GM23338 (cell line): Measurements from ENCODE around the gene NOX1. TPM values are rescaled to one million over a fixed set of nuclear protein-coding genes. Genes with fewer than 3 reads are reported as not detected.

Experiments
- ATAC-seq: fragments of 200-7000 bp; cut with Tn5 transposase; 3 replicates; pipeline ENCODE4 v1.9.1; 2020
- DNase-seq: peaks from one replicate; pipeline ENCODE4 v3.0.0-alpha.2; 2015; ENCODE audit warnings: low spot score
- H2AFZ ChIP-seq: fragments of 200-600 bp; sonication (generic); 2 replicates; pipeline ENCODE4 v1.8.0; 2016; ENCODE audit warnings: antibody characterized with exemption, mild to moderate bottlenecking, moderate library complexity
- H3F3A ChIP-seq: fragments of 200-600 bp; sonication (generic); replicated peaks from 2 replicates; pipeline ENCODE4 v1.8.0; 2017; ENCODE audit warnings: antibody characterized with exemption, mixed run types, low read depth
- H3K27ac ChIP-seq: fragments of 200-600 bp; sonication (generic); 2 replicates; pipeline ENCODE4 v1.6.1; 2016; ENCODE audit warnings: low read depth
- H3K27me3 ChIP-seq: fragments of 200-600 bp; sonication (generic); 2 replicates; pipeline ENCODE4 v1.8.0; 2016; ENCODE audit warnings: mild to moderate bottlenecking, mixed run types, moderate library complexity; ENCODE audit not compliant: insufficient read depth
- H3K36me3 ChIP-seq: fragments of 200-600 bp; sonication (generic); 2 replicates; pipeline ENCODE4 v1.8.0; 2016; ENCODE audit warnings: mild to moderate bottlenecking; ENCODE audit not compliant: insufficient read depth
- H3K4me1 ChIP-seq: fragments of 200-600 bp; sonication (generic); 2 replicates; pipeline ENCODE4 v1.8.0; 2016; ENCODE audit warnings: mild to moderate bottlenecking, moderate library complexity; ENCODE audit not compliant: insufficient read depth
- H3K4me2 ChIP-seq: fragments of 200-600 bp; sonication (generic); 2 replicates; pipeline ENCODE4 v1.7.1; 2017; ENCODE audit warnings: mixed run types
- H3K4me3 ChIP-seq: fragments of 200-600 bp; sonication (generic); 2 replicates; pipeline ENCODE4 v1.6.1; 2016; ENCODE audit warnings: mixed run types
- H3K79me2 ChIP-seq: fragments of 200-600 bp; sonication (generic); replicated peaks from 2 replicates; pipeline ENCODE4 v1.8.0; 2017; ENCODE audit warnings: mild to moderate bottlenecking; ENCODE audit not compliant: insufficient read depth
- H3K9me2 ChIP-seq: fragments of 200-600 bp; sonication (generic); 2 replicates; pipeline ENCODE4 v1.8.0; 2017; ENCODE audit not compliant: insufficient read depth
- H4K20me1 ChIP-seq: fragments of 200-600 bp; sonication (generic); replicated peaks from 2 replicates; pipeline ENCODE4 v1.8.0; 2017; ENCODE audit warnings: mild to moderate bottlenecking; ENCODE audit not compliant: insufficient read depth
- H3K27ac Mint-ChIP-seq: 2 replicates; pipeline ENCODE4 v1.8.0; 2020; ENCODE audit warnings: inconsistent platforms, mild to moderate bottlenecking, moderate library complexity, mixed read lengths
- H3K27me3 Mint-ChIP-seq: 3 replicates; pipeline ENCODE4 v1.8.0; 2022; ENCODE audit warnings: low read depth, mild to moderate bottlenecking, moderate library complexity, mixed read lengths, inconsistent platforms; ENCODE audit not compliant: insufficient read depth, poor library complexity
- H3K36me3 Mint-ChIP-seq: 3 replicates; pipeline ENCODE4 v1.8.0; 2021; ENCODE audit warnings: low read depth, mild to moderate bottlenecking, inconsistent platforms, moderate library complexity, mixed read lengths
- H3K4me1 Mint-ChIP-seq: 3 replicates; pipeline ENCODE4 v1.8.0; 2020; ENCODE audit warnings: mild to moderate bottlenecking, inconsistent platforms, mixed read lengths
- H3K4me3 Mint-ChIP-seq: 3 replicates; pipeline ENCODE4 v1.8.0; 2021; ENCODE audit warnings: moderate library complexity, mild to moderate bottlenecking, inconsistent platforms, mixed read lengths
- H3K9me3 Mint-ChIP-seq: 3 replicates; pipeline ENCODE4 v1.8.0; 2020; ENCODE audit warnings: moderate library complexity, mild to moderate bottlenecking, inconsistent platforms, mixed read lengths
- CTCF ChIP-seq, 2 experiments: fragments of 200-600 bp in 1 of 2; sonication (generic) in 1 of 2; conservative IDR thresholded peaks; 2 replicates each; pipeline versions ENCODE4 v1.5.1 to v1.6.1; 2016 to 2017; ENCODE audit warnings: antibody characterized with exemption in 2 of 2, low read depth in 2 of 2, mild to moderate bottlenecking in 2 of 2, moderate library complexity in 1 of 2
- ETS1 ChIP-seq: IDR thresholded peaks from 2 replicates; pipeline ENCODE4 v1.6.1; 2016; ENCODE audit warnings: antibody characterized with exemption
- EZH2 ChIP-seq: fragments of 200-600 bp; sonication (generic); IDR thresholded peaks from one replicate; pipeline ENCODE4 v1.8.0; 2017; ENCODE audit warnings: antibody characterized with exemption, mild to moderate bottlenecking, low read depth; ENCODE audit not compliant: unreplicated experiment
- EZH2phosphoT487 ChIP-seq: fragments of 200-600 bp; sonication (generic); IDR thresholded peaks from one replicate; pipeline ENCODE4 v1.8.1; 2018; ENCODE audit warnings: antibody characterized with exemption; ENCODE audit not compliant: unreplicated experiment
- JUNB ChIP-seq: IDR thresholded peaks from one replicate; pipeline ENCODE4 v1.6.1; 2016; ENCODE audit warnings: antibody characterized with exemption; ENCODE audit not compliant: unreplicated experiment
- NANOG ChIP-seq: IDR thresholded peaks from 2 replicates; pipeline ENCODE4 v1.6.1; 2016; ENCODE audit warnings: antibody characterized with exemption, borderline replicate concordance
- POLR2AphosphoS5 ChIP-seq: IDR thresholded peaks from 2 replicates; pipeline ENCODE4 v1.6.1; 2016; ENCODE audit warnings: antibody characterized with exemption, low read depth
- STAT1 ChIP-seq: IDR thresholded peaks from one replicate; pipeline ENCODE4 v1.6.1; 2016; ENCODE audit warnings: antibody characterized with exemption; ENCODE audit not compliant: unreplicated experiment
- ZNF114 ChIP-seq: fragments of 250-450 bp; sonication (Bioruptor Pico); IDR thresholded peaks from 2 replicates; pipeline ENCODE4 v1.5.0; 2020; ENCODE audit warnings: mild to moderate bottlenecking, moderate library complexity
- ZNF331 ChIP-seq: fragments of 250-450 bp; sonication (Bioruptor Pico); IDR thresholded peaks from 2 replicates; pipeline ENCODE4 v1.5.0; 2020; ENCODE audit warnings: low read depth, mild to moderate bottlenecking, moderate library complexity
- ZNF462 ChIP-seq: fragments of 250-450 bp; sonication (Bioruptor Pico); IDR thresholded peaks from 2 replicates; pipeline ENCODE4 v1.5.0; 2020; ENCODE audit warnings: mild to moderate bottlenecking, moderate library complexity
- polyA plus RNA-seq: library from polyadenylated mRNA; unstranded; fragments of >200 nt; fragmentation: Nextera tagmentation; extraction: Ambion mirVana; gene quantifications from 2 replicates; pipeline ENCODE4 v1.2.1, GENCODE V29; 2016
- total RNA-seq: library from RNA; depleted of rRNA; stranded (reverse); fragments of >200 nt; shearing (Covaris generic); gene quantifications from 2 replicates; pipeline ENCODE4 v1.2.3, GENCODE V29; 2014

The NOX1 gene
- total and polyA plus RNA-seq, 2 experiments from 2014 or later, result 0.31 TPM; not detected in 1

GRCh38 chrX:100880368-100880767 is 6.2 kb upstream of the NOX1 start (continued):
- TF ChIP-seq CTCF (conservative IDR thresholded peaks at IDR 0.05; ENCODE audit: low read depth in 2 of 2), result no peak

- no peaks in the 10 kb centered on the region for H3F3A ChIP-seq
- no peak overlapping the region for H3K4me2 ChIP-seq
- H3K36me3 Mint-ChIP-seq, result no peaks in the 10 kb centered on the region
- no peaks in the 10 kb centered on the region for H3K36me3 ChIP-seq
- no peaks in the 10 kb centered on the region for H3K27me3 ChIP-seq
- peaks cover 3% of the 10 kb centered on the region; the same call in 2 of the 3 replicates for H3K4me1 Mint-ChIP-seq
- no peak overlapping the region for H3K4me3 Mint-ChIP-seq
- TF ChIP-seq POLR2AphosphoS5, result no peak
- no peak for TF ChIP-seq STAT1
- no peak for TF ChIP-seq EZH2phosphoT487
- no peak for TF ChIP-seq ZNF331 (CRISPR knock-in tag)
- no peak for TF ChIP-seq ZNF114 (CRISPR knock-in tag)
- no peak for TF ChIP-seq NANOG
- TF ChIP-seq EZH2, result no peak
- TF ChIP-seq ETS1, result no peak
- no peak for TF ChIP-seq CTCF (conservative IDR thresholded peaks at IDR 0.05; ENCODE audit: low read depth in 2 of 2)
- TF ChIP-seq ZNF462 (CRISPR knock-in tag), result no peak
- TF ChIP-seq JUNB, result no peak
- H3K4me1 ChIP-seq, result peaks cover 5% of the 10 kb centered on the region; the same call in 1 of the 2 replicates
- H3K9me3 Mint-ChIP-seq, result no peaks in the 10 kb centered on the region; the same call in 2 of the 3 replicates
- no peak overlapping the region for H3K4me3 ChIP-seq
- H3K27me3 Mint-ChIP-seq, result no peaks in the 10 kb centered on the region
- ATAC-seq, result no peak
- no peak overlapping the region for H3K27ac ChIP-seq
- H4K20me1 ChIP-seq, result no peaks in the 10 kb centered on the region
- H2AFZ ChIP-seq, result no peak overlapping the region
- H3K79me2 ChIP-seq, result no peaks in the 10 kb centered on the region
- no peak for DNase-seq
- H3K27ac Mint-ChIP-seq, result no peak overlapping the region
- no peaks in the 10 kb centered on the region for H3K9me2 ChIP-seq
Observed at GRCh38 chrX:100871594-100872560, 2.3 kb downstream of the NOX1 start.
